ENCODE data around the gene ERC2. TPM values are rescaled to one million over a fixed set of nuclear protein-coding genes. Genes with fewer than 3 reads are reported as not detected.

The ERC2 gene
- total and polyA plus RNA-seq, 12 donors: 0.22 to 4.2 (median 1.7) TPM

- Histone ChIP-seq H3K27me3 (no peaks in the 10 kb centered on the region), H3K9me3 (peaks cover 0 to 6% (median 0%) of the 10 kb centered on the region in 11 donors), H3K4me3 (no peak overlapping the region), H3K36me3 (no peaks in the 10 kb centered on the region), H3K27ac (no peak overlapping the region), H3K4me1 (no peaks in the 10 kb centered on the region)
- DNase-seq (no peak), ATAC-seq (no peak)
- no peak for TF ChIP-seq CTCF (IDR thresholded peaks at IDR 0.05)
- 76 to 87% methylated on average over 3 of the region's 3 CpGs for WGBS, 2 donors
- intact Hi-C loops (cut with DNase I): no loop called here
These were observed 344.8 kb downstream of the ERC2 start for GRCh38 chr3:56123487-56123886.

- DNase-seq: no peak
- no peak for TF ChIP-seq CTCF (IDR thresholded peaks at IDR 0.05)
These were observed 345.4 kb downstream of the ERC2 start for GRCh38 chr3:56122911-56123310.

GRCh38 chr3:56121716-56122115, 346.6 kb downstream of the ERC2 start:
- TF ChIP-seq CTCF (IDR thresholded peaks at IDR 0.05): no peak
- Histone ChIP-seq H3K4me1 (no peaks in the 10 kb centered on the region), H3K27ac (no peak overlapping the region), H3K36me3 (no peaks in the 10 kb centered on the region), H3K9me3 (no peaks in the 10 kb centered on the region), H3K4me3 (no peak overlapping the region), H3K27me3 (no peaks in the 10 kb centered on the region)
- DNase-seq (no peak), ATAC-seq (no peak)
- intact Hi-C loops (cut with DNase I): no loop called here
- 78 to 86% methylated on average over 2 of the region's 2 CpGs for WGBS, 2 donors

More at GRCh38 chr3:56122911-56123310, 345.4 kb downstream of the ERC2 start:
- intact Hi-C loops (cut with DNase I): no loop called here
- H3K27me3 ChIP-seq: no peaks in the 10 kb centered on the region
- no peaks in the 10 kb centered on the region for H3K36me3 ChIP-seq
- H3K4me1 ChIP-seq: no peaks in the 10 kb centered on the region
- H3K27ac ChIP-seq: no peak overlapping the region
- H3K9me3 ChIP-seq: peaks cover 0 to 6% (median 0%) of the 10 kb centered on the region in 11 donors
- ATAC-seq: no peak
- 53 to 78% methylated on average over 2 of the region's 2 CpGs for WGBS, 2 donors
- no peak overlapping the region for H3K4me3 ChIP-seq

- ATAC-seq (peak in 7 of 8 donors; percentile 19 to 80 (median 45)), DNase-seq (peak; percentile 13 to 28)
- Histone ChIP-seq H3K4me3 (no peak overlapping the region), H3K27me3 (no peaks in the 10 kb centered on the region), H3K36me3 (no peaks in the 10 kb centered on the region), H3K4me1 (no peaks in the 10 kb centered on the region), H3K27ac (peak overlapping the region in 4 of 10 donors; percentile 3 to 55 (median 38)), H3K9me3 (peaks cover 0 to 15% (median 5%) of the 10 kb centered on the region in 11 donors)
- WGBS, 2 donors: 82 to 83% methylated on average over 5 of the region's 5 CpGs
- intact Hi-C loops (cut with DNase I): no loop called here
- no peak for TF ChIP-seq CTCF (IDR thresholded peaks at IDR 0.05)
These were observed 348.5 kb downstream of the ERC2 start for GRCh38 chr3:56119575-56120349.

All from heart right ventricle (tissue), 16 donors.